Skeletal muscle cell (primary cell): Measurements from ENCODE around the gene PDE4D.
A peak's percentile ranks its signal among the peaks of the same experiment; 100 is the strongest.

Experiments
- DNase-seq: peaks from one replicate; pipeline ENCODE4 v3.0.0-alpha.2; 2010; ENCODE audit warnings: low read depth
- H3K4me3 ChIP-seq: 2 replicates; pipeline ENCODE4 v1.5.1; 2011; ENCODE audit warnings: low read depth, mild to moderate bottlenecking, control low read depth, low read length, moderate library complexity

Gene PDE4D

DNA sequence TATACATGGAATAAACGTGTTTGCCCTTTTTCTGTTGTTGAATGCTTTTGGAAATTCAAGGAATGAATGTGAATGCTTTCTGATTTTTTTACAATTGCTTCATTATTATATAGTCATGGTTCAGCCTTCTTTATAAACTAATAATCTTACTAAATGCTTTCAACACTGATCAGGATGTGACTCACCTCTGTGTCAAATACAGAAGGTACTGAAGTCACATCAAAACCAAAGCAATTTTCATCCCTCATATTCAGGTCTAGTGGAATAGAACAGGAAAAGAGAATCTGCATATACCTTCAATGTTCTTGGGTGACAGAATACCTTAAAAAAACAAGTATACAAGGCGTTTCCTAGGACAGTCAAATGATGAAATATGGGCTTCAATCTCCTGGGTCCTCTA, 170.7 kb downstream of the PDE4D start:
- H3K4me3 ChIP-seq = no peak overlapping the region
- DNase-seq = no peak

- no peak for DNase-seq
Observed at GRCh38 chr5:59721741-59722140, 171.8 kb downstream of the PDE4D start.

GRCh38 chr5:59720063-59720462, 173.5 kb downstream of the PDE4D start:
- no peak overlapping the region for H3K4me3 ChIP-seq
- DNase-seq = no peak

More at GRCh38 chr5:59721741-59722140, 171.8 kb downstream of the PDE4D start:
- H3K4me3 ChIP-seq = no peak overlapping the region

DNA sequence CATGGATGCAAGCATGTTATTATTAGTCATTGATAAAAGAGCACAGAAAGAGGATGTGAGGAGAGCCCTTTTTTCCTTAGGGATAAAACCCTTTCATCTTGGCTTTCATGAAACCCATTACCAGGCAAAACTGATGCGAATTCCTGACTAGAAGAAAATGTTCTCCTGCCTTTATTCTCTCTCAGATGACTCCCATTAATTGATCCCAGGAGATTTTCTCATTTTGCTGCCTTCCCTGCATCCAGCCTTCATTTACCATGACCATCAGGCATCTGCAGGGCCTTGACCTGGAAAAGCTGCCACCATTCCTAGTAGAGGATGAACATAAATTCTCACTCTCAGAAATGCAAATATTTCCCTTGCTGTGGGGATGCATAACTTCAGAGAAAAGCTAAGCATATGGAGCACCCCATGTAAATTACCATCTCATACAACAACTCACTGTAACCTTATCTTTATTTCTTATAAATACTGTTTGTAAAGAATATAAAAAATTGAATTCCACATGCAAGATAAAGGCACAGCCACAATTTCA, 176.5 kb downstream of the PDE4D start:
- no peak for DNase-seq

GRCh38 chr5:59716029-59716428, 177.5 kb downstream of the PDE4D start:
- DNase-seq = no peak
- H3K4me3 ChIP-seq = no peak overlapping the region

More for the DNA sequence above, 176.5 kb downstream of the PDE4D start:
- no peak overlapping the region for H3K4me3 ChIP-seq

GRCh38 chr5:59715228-59715627, 178.3 kb downstream of the PDE4D start:
- DNase-seq = no peak
- H3K4me3 ChIP-seq = no peak overlapping the region

DNA sequence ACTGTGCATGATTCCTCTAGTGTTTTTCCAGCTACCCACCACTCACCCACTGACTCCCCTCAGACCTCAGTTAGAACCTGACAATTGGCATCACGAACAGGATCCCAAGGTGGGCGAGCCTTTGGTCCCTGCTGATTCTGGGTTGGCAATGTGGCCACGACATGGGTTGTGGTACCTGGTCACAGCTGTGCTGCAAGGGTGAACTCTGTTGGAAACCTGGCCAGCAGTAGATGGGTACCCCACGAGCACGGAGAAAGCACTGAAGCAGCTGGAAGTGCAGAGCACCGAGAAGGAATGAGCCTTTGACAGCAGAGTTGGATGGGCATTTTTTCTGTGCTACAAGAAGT, 180.1 kb downstream of the PDE4D start:
- DNase-seq = no peak
- no peak overlapping the region for H3K4me3 ChIP-seq

DNA sequence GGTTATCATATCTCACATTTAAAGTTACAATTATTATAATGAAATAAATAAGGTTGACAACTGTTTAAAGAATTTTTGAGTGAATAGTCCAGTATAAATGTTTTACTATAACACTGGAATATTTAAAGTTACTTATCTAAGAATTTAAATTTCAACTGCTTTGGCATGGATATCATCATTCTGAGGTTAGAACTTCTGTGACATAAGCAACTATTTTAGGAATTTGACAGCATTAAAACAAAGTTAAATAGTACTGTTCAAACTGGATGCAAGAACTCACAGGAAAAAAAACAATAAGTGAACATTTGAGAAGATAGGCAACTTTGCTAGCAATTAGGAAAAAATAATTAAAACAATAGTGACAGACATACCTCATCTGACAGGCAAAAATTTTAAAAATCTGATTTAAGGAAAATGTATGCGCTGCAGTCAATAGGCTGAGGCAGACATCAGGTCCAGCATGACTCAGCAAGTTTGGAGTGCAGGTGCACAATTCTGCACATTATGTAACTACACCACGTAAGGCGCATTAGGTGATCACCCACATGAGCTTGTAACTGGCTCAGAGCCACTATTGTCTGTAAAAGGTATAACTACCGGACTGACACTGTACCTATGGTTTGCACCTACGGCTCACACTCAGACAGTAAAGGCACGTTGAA, 180.6 kb downstream of the PDE4D start:
- no peak overlapping the region for H3K4me3 ChIP-seq
- DNase-seq = no peak

GRCh38 chr5:59711310-59711709, 182.2 kb downstream of the PDE4D start:
- H3K4me3 ChIP-seq = no peak overlapping the region
- no peak for DNase-seq

DNA sequence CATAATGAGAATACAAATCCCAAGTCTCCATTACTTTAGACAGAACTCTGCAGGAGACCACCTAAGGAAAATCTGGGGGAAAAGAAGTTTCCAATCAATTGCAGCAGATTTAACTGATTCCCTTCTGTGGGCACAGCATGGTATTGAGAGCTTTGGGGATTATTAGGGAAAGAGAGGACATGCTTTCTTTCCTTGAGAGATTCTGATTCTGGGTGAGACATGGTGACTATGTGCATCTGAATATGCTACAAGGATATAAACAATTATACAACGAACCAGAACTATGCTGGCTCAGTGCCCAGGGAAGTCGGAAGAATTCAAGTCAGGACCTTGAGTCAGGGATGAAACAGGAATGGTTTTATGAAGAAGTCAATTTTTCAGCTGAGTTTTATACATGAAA, 183.7 kb downstream of the PDE4D start:
- no peak overlapping the region for H3K4me3 ChIP-seq
- DNase-seq = peak; percentile 71

DNA sequence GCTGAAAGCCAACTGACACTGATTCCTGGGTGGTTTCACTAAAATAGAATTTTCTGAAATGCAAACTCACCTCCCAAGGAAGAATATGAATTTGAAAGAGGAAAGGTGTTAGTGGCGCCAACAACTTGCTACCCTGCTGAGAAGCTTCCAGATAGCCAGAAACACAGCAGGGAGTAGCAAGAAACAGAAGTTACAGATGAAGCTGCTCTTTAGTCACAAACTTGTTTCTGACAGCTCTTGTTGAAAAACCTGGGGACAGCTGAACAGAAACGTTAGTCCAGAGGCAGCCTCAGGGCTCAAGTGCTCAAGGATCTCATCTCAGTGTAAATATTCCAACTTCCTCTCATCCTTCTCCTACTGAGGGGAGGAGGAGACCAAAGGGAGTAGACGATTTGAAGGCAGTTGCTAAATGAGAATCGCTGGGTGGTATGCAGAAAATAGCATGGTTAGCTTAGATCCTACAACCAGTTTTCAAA, 184.1 kb downstream of the PDE4D start:
- DNase-seq = no peak
- no peak overlapping the region for H3K4me3 ChIP-seq

- no peak overlapping the region for H3K4me3 ChIP-seq
- no peak for DNase-seq
Observed at GRCh38 chr5:59704936-59705335, 188.6 kb downstream of the PDE4D start.

DNA sequence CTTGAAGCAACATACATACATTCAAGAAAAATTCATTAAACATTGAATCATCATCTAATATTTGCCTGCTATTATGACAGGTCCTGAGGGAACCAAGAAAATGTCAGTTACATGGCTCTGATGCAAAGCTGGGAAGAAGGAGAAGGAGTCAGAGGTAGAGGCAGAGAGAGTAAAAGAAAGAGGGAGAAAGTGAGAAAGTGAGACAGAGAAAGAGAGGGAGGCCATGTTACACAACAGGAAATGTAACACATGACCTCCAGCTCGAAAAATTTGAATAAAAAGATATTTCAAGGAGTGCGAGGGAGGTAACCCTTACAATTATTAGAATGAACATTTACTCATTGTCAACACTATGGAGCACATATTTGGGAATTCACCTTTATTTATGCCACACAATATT, 189.7 kb downstream of the PDE4D start:
- no peak for DNase-seq
- no peak overlapping the region for H3K4me3 ChIP-seq

DNA sequence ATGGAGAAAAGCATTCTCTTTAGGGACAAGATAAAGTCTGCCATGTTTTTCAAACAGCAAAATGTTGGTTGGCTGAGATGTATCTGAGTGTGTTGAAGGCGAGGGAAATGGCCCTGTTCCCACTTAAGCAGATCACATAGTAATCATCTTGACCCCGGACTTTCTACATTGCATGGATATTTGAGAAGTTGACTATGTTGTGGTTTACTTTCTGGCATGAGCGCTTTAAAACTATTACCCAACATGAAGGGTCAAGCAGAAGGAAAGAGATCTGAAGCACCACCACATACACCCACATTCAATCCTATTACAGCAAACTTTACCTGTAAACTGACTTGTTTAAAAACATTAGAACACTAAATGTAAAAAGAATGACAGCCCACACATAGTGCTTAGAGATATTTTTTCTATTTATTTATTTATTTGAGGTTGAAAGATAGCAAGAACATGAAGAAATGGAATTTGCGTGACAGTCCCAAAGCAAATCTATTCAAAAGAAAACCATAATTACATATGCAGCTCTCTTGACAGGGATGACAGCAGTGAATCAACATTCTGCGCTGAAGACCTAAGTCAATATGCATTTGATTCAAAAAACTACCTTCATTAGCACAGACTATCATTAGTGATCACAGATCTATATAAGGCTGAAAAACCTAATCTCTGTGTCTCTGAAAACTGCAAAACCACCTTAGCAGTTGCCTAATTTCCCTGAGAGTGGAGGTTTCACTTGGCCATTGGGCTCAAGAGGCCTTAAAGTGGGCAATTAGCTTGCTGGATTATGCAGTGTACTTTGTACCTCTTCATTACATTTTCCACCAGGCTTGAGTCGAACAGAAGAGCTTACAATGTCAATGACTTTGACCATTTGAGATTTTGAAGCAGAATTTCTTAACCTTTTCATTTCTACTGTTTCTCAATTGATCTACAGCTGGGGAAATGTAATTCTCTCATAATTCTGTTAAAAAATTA, 195.0 kb downstream of the PDE4D start:
- no peak overlapping the region for H3K4me3 ChIP-seq
- peak; percentile 36 for DNase-seq

DNA sequence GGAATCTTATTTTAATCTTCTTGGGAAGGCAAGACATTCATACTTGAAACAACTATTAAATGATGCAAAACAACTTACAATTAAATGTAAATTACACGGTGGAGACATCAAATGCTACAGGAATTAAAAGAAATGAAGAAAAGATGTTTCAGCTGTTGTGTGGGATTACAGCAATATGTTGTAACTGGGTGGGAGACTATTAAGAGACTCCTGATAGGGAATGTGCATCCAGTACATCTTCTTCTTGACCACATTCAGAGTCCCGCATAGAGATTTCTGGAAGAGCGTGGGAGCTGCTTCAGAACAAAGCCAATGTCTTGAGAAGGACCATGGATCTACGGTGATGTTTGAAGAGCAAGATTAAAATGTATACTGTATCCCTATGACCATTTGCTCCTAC, 199.1 kb downstream of the PDE4D start:
- H3K4me3 ChIP-seq = no peak overlapping the region
- DNase-seq = no peak

GRCh38 chr5:59693492-59694309, 199.8 kb downstream of the PDE4D start:
- no peak overlapping the region for H3K4me3 ChIP-seq
- no peak for DNase-seq

GRCh38 chr5:59685793-59686192, 207.7 kb downstream of the PDE4D start:
- no peak for DNase-seq
- no peak overlapping the region for H3K4me3 ChIP-seq

GRCh38 chr5:59685191-59685530, 208.4 kb downstream of the PDE4D start:
- no peak overlapping the region for H3K4me3 ChIP-seq
- DNase-seq = no peak

DNA sequence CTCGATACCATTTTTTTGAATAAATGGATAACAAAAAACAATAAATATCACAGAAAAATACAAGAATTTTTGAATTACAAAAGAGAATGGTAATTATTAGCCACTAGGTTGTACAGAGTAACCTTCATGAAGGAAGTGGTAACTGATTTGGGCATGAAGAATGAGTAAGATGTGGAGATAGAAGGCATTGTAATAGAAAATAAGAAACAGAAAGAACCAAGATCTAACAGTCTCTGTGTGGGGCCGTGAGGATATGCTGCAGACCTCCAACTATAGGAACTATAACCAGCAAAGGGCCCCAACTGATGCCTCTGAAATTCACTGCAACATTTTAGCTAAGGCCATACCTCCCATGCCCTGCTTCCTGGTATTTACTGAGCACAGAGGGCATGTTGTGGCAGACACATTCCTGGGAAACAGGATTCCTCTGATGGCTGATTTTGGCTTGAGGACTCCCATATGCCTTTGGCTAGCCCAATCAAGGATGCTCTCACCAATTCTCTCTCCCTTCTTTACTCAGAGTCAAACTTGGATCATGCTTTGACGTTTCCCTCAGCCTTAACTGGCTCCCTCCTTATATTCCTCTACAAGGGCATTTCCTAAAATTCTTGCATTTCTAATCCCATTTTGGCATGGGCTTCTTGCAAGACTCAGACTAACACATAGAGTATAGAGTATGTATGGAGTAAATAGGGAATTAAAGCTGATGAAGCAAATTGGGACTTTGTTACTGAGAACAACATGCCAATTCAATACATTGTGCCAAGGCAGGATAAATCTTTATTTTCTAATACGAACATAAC, 208.9 kb downstream of the PDE4D start:
- H3K4me3 ChIP-seq = no peak overlapping the region
- no peak for DNase-seq
